ENCODE measurements around the gene EXOSC7.

EXOSC7 gene

GRCh38 chr3:45012577-45012976 lies 36.5 kb downstream of the EXOSC7 start:
- in situ Hi-C loops (cut with HindIII; ENCODE audit: low sequenced_read_pairs): no loop called here
- no peak for DNase-seq (ENCODE audit: low read depth, low spot score)
- TF ChIP-seq CTCF (IDR thresholded peaks at IDR 0.05; ENCODE audit: low read depth, low read length): no peak
- H3K4me3 ChIP-seq (ENCODE audit: low read depth, low read length): no peak overlapping the region

GRCh38 chr3:45016916-45017315 lies 40.9 kb downstream of the EXOSC7 start:
- no peak for DNase-seq (ENCODE audit: low read depth, low spot score)
- in situ Hi-C loops (cut with HindIII; ENCODE audit: low sequenced_read_pairs): no loop called here
- no peak for TF ChIP-seq CTCF (IDR thresholded peaks at IDR 0.05; ENCODE audit: low read depth, low read length)
- H3K4me3 ChIP-seq (ENCODE audit: low read depth, low read length): no peak overlapping the region

GRCh38 chr3:45017821-45018220 lies 41.8 kb downstream of the EXOSC7 start:
- H3K4me3 ChIP-seq (ENCODE audit: low read depth, low read length): no peak overlapping the region
- no peak for DNase-seq (ENCODE audit: low read depth, low spot score)
- in situ Hi-C loops (cut with HindIII; ENCODE audit: low sequenced_read_pairs): no loop called here
- TF ChIP-seq CTCF (IDR thresholded peaks at IDR 0.05; ENCODE audit: low read depth, low read length): no peak

- no peak for DNase-seq (ENCODE audit: low read depth, low spot score)
- in situ Hi-C loops (cut with HindIII; ENCODE audit: low sequenced_read_pairs): no loop called here
- no peak for TF ChIP-seq CTCF (IDR thresholded peaks at IDR 0.05; ENCODE audit: low read depth, low read length)
- H3K4me3 ChIP-seq (ENCODE audit: low read depth, low read length): no peak overlapping the region
Observed at GRCh38 chr3:45020534-45020933, 44.5 kb downstream of the EXOSC7 start.

GRCh38 chr3:45021524-45022297 lies 45.7 kb downstream of the EXOSC7 start:
- in situ Hi-C loops (cut with HindIII; ENCODE audit: low sequenced_read_pairs): no loop called here
- no peak for TF ChIP-seq CTCF (IDR thresholded peaks at IDR 0.05; ENCODE audit: low read depth, low read length)
- no peak for DNase-seq (ENCODE audit: low read depth, low spot score)
- H3K4me3 ChIP-seq (ENCODE audit: low read depth, low read length): no peak overlapping the region

- no peak for DNase-seq (ENCODE audit: low read depth, low spot score)
- in situ Hi-C loops (cut with HindIII; ENCODE audit: low sequenced_read_pairs): no loop called here
- no peak overlapping the region for H3K4me3 ChIP-seq (ENCODE audit: low read depth, low read length)
- TF ChIP-seq CTCF (IDR thresholded peaks at IDR 0.05; ENCODE audit: low read depth, low read length): no peak
Observed at GRCh38 chr3:45023675-45024074, 47.6 kb downstream of the EXOSC7 start.
